Inferior parietal cortex (tissue), 1 donor: Measurements from ENCODE around the gene CCDC182.

Experiments used
- DNase-seq: peaks from one replicate; pipeline ENCODE4 v3.0.0-alpha.2; 2016; ENCODE audit errors: extremely low spot score

The CCDC182 gene

DNA sequence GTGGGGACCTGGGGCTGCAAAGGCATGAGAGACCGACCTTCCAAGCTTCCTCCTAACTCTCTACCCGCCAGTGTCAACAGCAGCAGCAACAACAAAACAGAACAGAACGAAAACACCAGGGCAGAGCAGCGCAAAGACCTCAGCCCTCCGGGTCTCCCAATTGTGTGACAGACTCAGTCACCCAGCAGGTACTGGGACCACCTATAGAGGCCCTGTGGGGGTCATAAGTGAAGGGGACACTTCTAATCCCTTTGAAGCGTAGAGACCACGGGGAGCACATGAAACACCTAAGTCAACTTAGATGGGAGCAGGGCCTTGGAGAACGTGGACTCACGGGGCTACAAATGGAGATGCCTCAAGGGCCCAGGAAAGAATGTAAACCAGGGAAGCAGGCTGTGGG lies 12.6 kb upstream of the CCDC182 start:
- DNase-seq: no peak

DNA sequence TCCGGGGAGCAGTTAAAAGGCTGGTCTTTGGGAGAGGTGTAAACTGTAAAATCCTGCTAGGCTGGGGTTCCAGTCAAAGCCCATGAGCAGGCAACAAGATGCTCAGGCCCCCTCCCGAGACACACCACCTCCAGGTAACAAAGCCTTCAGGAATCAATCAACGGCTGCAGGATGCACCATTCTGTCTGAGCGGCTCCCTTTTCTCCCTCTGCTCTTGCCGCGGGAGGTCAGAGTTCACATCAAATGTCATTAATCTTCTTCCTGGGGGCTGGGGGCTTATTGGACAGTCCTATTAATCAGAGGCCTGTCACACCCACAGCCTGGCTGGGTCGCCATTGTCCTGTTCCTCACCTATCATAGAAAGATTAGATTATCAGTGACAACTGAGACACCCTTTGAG lies 11.9 kb upstream of the CCDC182 start:
- DNase-seq: no peak

DNA sequence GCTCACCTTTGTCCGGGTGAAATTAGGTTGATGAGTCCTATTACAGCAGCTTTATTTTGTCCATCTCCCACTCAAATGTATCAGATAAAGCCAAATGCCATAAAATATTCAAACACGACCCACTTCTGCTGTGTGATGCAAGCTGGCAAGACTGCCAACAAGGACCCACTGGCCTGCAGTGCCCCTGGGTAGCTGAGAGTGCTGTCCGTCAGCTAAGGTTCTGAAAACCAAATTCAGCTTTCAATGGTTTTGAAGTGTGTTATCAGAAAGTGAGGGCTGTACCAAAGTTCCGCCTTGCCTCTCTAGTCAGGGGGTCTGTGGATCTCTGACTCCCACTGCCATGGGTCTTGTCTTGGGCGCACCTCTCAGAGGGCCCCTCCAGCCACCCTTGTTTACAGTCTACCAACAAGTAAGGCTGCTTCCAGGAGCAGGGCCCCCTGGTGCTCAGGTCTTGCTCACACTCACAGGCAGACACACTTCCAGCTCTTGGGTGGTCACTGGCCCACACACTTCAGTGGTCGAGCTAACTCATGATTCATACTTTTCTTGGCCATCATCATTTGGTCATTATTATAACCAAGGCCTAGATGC lies 10.5 kb upstream of the CCDC182 start:
- DNase-seq: no peak

DNA sequence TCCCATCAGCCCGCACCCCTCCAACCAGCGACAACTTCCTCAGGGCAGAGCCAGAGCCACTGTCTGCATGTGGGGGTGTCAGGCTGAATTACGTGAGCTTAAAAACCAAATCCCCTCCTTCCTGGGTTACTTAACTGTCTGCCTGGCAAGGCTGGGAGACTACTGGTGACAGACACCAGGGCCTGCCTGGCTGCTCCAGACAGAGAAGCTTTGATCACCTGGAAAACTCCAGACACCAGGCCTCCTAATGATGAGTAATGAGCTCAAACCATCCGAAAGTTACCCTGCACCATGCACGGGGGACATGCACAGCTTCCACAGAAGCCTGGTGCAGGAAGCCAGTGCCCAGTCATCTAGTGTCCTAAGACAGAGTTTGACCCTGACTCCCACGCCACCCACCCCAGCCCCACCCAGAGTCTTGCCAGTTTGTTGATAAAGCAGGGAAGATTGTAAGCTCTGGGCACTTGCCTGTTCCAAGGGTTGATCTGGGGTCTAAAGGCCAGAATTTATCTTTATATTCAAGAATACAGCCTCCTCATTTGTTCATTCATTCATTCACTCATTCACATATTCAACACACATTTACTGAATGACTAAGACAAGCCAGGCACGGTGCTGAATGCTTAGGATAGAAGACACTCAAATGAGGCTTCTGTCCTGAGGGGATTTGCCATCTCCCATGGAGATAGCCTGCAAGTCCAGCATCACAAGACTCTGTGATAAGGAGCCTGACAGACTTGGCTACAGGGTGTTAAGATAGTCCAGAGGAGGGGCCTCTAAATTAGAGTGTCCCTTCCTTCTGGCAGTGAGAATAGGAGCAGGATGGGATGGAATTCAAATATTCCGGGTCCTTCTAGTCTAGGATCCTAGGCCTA lies 7.2 kb upstream of the CCDC182 start:
- no peak for DNase-seq

DNA sequence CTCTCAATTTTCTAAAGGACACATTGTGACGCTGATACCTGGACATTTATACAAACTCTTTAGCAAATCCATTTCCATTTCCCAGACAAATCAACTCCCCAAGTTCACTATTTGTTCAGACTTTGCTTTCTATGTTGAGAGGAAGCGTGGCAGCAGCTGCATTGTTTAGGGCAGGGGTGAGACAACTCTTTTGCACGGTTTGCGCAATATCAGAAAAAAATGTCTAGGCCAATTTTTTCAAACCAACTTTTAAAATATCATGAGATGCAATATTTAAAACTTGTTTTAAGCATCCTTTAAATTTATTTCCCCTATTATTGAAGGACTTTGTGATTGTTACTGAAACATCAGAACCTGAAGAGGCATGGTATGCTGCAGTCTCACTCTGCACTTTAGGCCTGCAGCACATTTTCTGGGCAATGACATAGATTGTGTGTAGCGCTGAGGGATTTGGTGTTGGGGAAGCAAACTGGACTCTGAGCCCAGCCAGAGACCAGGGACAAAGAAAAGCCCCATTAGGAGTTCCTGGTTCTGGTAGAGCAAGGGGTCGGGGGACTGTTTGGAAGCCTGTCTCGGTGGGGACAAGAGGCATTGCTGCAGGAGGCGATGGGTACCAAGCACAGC lies 6.4 kb upstream of the CCDC182 start:
- no peak for DNase-seq

DNA sequence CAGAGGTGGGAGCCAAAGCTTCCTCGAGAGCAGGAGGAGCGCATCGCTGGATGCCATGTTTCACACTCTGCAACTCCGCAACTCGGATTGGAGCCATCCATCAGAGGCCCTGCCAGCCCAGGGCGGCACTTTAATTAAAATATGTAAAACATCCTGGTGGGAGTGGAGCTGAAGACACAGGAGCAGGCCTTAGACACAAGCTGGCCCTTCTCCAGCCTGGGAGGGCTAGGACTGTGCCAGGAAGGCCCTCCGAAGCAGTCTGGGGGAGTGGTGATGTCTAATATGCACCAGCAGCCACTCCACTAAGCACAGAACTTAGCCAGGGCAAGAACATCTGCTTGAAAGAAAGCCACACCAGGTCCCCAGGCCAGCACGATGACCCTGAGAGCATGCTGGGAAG lies 5.8 kb upstream of the CCDC182 start:
- DNase-seq: no peak

DNA sequence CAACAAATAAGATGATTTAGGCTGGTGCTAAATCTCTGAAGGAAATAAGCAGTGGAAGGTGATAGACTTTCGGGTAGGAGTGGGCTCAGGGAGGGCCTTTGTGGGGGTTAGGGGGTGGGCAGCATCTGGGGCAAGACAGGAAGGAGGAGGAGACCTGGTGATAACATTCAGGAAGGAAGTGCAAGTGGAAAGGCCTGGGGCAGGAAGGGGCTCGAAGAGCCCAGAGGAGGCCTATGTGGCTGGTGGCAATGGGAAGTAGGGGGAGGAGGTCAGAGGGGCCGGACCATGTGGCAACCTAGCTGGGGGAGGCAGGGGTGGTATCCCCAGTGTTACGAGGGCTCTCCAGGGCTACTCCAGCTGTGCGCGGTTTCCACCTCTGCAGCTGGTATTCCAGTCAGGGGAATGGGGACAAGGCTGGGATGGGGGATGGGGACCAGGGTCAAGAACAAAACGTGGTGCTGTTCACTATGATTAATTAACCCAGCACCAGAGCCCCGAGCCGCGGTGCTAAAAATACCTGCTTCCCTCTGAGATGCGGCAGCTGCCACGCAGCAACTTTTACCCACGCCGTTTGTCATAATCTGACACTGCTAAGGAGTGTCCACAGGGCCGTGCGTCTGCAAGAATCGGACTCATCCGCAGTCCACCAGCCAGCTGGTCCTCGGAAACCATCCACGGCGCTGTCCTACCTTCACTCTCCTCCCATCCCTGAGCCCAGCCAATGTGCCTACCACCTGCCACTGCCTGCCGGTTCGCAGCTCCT lies 5.2 kb upstream of the CCDC182 start:
- no peak for DNase-seq

DNA sequence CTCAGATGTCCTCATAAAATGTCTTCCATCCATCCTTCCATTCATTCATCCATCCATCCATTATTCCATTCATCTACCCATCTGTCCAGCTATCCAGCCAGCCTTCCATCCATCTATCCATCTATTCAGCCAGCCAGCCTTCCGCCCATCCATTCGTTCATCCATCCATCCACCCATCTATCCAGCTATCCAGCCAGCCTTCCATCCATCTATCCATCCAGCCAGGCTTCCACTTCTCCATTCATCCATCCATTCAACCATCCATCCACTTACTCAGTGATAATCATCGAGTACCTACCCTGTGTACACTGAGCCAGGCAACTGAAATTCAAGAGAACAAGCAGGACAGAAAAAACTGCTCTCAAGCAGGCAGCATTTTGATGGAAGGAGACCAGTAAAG lies 4.6 kb upstream of the CCDC182 start:
- DNase-seq: no peak

DNA sequence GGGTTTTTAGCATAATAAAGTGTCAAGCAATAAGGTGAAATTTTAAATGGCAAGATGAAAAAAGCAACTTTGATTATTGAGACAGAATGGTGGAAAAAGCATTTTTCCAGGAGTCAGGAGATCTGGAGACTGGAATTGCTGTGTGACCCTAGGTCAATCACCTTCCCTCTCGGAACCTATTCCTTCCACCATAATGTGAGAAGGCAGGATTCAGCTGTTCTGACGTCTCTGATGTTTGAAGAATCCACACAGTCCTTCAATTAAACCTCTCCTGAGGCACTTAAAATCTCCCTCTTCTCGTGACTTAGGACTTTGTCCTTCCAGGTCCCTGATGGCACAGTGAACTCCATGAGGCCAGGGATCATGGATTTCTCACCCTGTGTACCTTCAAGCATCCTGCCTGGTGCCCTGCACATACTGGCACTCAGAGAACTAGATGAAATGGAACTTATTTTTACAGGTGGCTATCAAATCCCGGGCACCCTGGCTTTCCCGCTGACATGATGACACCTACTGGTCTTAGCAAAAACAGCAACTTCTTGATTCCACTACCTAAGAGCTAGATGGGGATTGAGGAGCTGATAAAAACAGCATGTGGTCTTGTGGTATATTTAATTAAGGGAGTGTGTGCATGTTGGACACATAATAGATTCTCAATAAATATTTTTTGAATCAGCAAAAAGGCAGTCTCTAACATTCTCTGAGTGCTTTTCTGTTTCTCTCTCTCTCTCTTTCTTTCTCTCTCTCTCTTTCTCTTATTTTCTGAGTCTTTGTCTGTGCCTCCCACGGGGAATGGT lies 2.3 kb upstream of the CCDC182 start:
- peak; percentile 68 for DNase-seq

DNA sequence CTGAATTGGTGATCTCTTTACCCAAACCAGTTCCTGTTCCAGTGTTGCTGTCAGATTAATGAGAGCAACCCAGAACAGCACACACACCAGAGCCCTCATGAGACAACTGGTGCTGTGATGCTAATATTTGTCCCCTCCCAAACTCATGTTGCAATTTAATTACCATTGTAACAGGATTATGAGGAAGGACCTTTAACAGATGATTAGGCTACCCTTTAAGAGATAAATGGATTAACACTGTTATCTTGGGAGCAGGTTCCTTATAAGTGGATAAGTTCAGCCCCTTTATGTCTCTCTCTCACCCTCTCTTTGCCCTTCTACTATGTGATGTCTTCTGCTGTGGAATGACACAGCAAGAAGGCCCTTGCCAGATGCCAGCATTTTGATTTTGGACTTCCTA lies 1.1 kb upstream of the CCDC182 start:
- DNase-seq: no peak

DNA sequence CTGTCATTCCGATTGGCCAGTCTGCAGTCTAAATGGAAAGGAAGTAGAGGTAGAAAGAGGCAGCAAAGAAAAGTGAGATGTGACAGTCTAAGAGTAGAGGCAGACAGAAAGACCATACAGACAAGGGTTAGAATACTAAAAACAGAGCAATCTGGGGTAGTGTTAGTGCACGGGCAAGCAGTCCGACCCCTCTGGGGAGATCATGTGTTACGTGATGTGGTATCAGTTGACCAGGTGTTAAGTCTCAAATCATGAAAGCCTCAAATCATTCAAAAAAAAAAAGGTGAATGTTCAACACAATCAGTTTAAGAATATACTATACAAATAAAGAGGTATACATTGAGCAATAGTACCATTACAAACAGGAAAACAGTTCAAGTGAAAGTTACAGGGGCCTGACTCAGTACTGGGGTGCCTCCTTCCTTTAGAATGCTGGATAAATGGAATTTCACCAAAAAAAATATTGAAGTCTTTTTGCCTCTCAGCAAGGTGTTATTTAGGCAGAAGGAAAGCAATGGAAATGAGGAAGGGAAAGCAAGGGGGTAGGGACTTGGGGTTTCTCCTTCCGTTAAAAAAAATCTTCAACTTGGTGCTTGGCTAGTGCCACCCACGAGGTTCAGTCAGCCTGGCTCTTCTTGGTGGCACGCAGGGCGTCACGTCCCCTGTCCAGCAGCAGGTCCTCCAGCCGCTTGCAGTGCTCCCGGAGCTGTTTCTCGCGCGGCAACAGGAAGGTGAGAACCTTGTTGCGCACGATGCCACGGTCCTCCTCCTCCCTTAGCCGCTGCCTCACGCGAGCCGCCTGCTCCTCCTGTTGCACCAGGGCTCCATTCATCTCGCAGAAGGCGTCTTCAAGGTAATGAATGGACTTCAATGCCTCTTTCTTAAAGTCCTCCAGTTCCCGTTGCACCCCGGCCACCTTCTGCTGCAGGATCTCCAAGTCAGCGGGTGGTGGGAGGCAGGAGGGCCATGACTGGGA lies 616 bp downstream of the CCDC182 start:
- DNase-seq: no peak

DNA sequence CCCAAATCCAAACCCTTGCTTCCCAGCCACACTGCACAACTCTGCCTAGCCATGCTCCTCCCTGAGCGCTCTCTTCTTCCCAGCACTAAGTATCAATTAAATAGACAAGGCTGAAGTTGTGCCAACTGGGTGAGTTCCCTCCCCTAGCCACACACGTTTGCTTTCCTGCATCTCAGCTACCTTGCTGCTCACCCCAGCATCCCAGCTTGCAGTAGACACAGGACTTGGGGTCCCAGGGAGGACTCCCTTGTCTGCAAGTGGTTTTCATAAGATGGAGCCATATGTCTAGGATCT lies 4.9 kb downstream of the CCDC182 start:
- DNase-seq: no peak

DNA sequence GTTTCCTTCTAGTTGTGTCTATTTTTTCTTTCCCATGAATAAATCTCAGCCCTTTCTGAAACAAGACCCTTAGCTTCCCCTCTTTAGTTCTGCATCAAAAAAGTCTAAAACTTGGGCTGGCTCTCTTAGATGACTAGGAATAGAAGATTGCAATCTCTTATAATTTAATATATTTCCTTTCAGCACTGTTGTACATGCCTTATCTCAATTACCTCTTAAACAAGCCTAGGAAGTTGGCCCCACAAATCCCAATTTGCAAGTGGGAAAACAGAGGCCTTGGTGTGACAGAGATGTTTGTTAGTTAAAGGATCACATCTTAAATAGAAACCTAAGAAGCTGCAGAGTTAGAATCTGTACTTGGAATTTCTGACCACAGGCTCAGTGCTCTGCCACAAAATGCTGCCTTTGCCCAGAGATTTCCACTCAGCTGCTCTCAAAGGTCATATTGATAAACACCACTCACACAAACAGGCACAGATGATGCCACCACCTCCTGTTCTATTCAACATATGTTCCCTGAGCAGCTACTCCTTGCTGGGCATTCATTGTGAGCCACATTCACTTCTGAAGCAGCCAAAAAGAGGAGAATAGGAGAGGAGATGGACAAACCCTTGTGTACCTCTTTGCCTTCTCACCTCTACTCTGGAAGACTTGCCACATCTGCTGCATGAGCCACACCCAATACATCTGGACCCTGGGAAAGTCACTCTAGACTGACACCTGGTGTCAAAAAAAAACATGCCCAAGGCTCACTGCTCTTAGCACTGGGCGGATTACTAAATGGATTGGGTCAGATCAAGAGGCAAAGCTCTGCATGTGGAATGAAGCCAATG lies 5.5 kb downstream of the CCDC182 start:
- DNase-seq: no peak

DNA sequence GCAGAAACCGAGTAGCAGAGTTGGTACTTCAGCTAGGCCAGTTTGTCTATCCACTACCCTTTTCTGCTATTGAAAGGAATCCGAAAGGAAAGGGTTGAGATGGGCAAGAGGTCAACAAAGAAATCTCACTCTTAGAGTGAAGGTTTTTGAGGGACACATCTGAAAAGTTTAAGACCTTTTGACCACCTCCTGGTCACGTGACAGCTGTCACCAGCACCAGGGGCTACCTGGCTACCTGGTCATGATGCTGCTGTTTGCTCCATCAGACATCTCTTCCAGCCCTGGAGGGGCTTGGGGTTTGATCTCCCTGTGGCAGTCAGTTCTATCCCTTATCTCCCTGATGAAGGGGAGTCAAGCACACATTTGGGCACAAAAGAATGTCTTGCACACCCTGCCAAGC lies 7.6 kb downstream of the CCDC182 start:
- DNase-seq: no peak

DNA sequence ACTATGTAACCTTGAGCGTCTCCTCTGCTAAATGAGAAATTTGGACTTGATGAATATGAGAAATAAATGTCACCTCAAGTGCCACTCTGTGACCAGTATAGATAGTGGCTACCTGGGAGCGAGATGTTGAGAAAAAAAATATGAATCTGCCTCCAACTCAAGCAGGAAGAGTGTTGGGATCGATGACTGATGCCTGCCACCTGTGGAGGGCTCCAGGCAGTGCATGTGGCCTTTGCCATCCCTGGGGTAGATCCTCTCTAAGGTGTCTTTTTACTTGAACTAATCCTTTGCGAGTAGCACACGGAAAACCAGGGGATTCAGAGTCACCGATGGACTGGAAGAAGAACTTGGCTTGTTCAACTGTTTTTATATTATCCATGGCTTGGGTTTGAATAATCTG lies 9.4 kb downstream of the CCDC182 start:
- DNase-seq: no peak

DNA sequence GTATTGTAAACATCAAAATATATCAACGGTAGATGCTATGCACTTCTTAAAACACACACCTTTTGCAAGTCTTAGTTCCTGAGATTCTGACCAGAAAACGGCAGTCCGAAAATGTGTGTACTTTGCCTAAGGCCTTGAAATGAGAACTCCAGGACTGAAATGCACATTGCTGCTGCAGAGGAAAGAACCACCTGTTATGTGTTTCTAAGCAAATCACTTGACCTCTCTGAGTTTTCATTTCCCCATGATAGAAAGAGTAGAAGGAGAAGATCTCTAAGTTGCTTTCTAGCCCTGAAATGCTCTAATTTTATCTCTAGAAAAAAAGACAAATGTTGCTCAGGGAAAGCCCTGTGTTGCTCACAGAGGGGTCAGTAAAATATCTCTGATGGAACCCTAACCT lies 9.9 kb downstream of the CCDC182 start:
- DNase-seq: no peak

DNA sequence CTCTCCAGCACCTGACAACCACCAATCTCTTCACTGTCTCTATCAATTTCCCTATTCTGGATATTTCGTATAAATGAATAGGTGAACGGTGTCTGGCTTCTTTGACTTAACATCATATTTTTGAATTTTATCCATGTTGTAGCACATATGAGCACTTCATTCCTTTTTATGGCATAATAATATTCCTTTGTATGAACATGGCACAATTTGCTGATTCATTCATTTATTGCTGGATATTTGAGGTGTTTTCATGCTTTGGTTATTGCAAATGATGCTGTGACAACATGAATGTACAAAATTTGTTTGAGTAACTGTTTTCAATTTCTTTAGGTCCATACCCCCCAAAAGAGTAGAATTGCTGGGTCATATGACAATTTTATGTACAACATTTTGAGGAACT lies 12.0 kb downstream of the CCDC182 start:
- DNase-seq: no peak

DNA sequence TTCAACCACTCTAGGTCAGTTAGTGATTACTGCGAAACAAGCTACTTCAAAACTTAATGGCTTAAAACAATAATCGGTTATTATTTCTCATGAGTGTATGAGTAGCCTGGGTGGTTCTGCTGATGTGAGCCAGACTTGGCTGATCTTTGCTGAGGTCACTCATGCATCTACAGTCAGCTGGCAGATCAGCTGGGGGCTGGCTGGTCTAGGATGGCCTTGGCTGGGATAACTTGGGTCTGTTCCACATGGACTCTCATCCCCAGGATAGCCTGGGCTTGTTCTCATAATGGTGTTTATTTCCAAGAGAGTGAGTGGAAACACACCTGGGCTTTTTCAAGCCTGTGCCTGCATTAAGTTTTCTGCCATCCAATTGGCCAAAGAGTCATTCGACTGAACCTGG lies 13.0 kb downstream of the CCDC182 start:
- DNase-seq: no peak

DNA sequence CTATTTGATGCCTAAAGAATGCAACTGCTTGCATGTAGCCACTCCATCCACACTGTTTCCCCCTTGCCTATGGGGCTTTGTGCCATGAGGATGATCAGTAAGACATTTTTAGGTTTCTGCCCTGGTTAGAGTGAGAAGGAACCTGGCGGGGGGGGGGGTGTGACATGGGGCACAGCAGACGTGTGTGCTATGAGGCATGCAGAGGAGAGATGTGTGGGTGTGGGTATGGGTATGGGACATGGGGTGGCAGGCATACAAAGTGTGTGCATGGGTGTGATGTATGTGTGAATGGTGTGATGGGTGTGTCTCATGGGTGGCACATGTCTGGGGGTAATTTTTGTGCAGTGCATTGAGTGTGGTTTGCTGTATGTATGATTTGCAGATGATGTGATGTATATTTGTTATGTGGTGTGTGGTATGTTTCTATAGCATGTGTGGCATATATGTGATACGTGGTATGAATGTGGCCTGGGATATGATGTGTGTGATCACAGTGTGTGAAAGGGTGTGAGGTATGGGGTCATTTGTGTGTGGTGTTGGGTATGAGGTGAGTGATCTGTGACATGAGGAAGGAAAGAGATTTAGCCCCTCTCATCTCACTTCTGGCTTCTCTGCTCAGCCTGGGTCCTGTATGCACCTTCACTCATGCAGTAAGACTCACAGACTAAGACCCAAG lies 14.9 kb downstream of the CCDC182 start:
- no peak for DNase-seq
